Activated CD4-positive, alpha-beta T cell treated with anti-CD3 and anti-CD28 coated beads, Interleukin-2, amount 50 U/mL, for 1 hour (primary cell): Measurements from ENCODE around the gene WDR76.

Experiments
- DNase-seq: peaks from one replicate; pipeline ENCODE4 v3.0.0-alpha.2; 2020

WDR76 gene

DNA sequence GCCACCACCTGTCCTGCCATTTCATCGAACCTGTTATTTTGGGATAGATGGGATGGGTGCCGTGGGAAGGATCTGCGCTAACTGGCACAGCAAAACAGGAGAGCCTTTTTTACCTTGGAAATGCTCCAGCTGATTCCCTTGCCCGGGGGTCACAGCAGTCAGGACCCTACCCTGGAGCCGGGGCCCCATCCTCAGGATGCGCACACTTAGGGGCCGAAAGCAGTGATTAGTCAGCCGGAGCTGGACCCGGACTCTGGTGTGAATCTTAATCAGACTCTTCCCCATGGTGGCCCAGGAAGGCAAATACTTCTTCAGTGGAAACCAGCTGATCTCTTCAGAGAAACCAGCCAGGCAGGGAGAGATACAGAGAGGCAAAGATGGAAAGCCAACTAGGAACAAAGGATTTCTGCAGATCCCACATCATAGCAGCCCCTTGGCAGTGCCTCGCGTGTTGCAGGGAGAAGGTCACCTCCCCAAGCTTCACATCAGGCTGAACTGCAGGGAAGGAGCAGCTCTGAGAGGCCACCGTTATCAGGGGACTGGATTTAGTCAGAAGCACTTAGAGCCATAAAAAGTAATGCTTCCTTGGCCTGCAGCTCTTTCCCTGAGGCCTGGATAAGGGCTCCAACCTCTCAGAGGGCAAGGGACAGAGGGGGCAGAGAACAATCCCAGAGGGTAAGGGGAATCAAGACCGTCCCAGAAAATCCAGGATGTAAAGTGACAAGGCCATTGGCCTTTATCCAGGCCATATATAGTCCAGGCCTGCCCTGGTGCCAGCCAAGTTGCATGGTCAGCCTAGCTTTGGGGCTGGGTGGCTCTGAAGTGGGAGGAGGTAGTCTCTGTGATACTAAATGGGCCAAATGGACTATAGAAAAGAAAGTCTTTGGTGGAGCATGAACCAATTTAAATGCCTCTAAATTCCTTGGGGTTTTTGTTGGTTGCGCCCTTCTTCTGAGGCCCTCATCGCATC is 52.9 kb downstream of the WDR76 start:
- no peak for DNase-seq

DNA sequence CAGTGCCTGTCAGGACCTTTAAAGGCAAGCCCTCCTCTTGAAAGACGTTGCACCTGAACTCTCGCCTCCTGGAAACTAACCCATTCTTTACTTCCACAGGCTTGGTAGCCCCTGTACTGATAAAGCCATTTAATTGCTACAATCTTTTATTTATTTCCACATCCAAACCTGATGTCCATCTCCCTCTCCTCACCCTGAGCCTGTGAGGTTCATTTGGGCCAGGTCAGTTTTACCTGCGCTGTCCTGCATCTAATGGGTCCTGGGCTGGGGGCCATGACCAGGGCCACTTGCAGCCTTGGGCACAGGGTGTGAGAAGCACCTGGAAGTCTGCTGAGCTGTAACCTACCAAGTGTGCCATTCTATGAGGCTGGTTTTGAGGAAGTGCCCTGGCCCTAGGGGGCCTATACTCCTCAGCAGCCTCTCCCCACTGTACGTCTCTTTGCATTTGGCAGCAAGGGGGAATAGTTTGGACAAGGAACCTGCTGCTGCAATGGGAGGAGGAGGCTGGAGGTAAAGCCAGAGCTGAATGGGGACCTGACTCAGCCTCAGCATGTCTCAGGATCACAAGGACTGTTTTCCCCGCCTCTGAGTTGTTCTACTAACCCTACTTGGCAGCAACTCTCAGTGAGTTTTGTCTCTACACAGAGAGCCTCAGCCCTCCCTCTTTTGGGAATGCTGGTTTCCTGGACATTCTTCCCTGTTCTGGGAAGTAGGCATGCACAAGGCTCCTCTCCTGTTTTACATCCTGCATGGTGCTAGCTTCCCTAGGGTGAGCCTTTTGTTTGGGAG is 53.8 kb downstream of the WDR76 start:
- DNase-seq: no peak

DNA sequence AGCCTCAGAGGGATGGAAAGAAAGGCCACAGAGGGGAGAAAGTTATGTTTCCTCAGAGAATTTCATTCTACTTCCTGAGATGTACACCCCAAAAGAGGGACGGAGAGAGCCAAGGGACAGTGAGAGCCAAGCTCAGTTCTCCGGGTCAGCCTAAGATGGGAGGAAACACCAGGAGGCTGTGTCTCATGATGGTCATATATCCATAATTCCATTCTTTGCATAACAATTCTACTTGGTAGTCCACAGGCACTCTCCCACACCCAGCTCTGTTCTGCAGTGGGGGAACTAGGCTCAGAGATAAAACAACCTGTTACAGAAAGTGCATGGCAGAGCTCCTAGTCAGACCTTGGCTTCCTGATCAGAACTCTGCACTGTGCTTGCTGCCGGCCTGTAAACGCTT is 54.4 kb downstream of the WDR76 start:
- no peak for DNase-seq

DNA sequence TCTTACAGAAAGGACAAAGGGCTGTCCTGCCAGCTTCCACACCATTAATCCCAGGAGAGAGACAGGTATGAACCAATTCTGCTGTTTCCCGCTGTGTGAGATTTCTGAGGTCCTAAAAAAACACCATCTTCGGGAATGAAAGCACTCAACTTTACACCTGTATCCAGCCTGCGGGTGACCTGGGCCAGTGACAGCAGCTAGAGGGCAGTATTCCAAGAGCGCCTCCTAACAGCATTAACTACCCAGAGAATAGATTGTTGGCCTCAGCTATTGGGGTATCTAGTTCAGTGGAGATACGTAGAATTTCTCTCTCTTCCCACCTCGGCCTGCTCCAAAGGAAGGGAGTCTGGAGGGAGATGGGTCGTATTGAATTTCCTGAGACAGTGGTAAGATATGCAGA is 55.1 kb downstream of the WDR76 start:
- DNase-seq: no peak

DNA sequence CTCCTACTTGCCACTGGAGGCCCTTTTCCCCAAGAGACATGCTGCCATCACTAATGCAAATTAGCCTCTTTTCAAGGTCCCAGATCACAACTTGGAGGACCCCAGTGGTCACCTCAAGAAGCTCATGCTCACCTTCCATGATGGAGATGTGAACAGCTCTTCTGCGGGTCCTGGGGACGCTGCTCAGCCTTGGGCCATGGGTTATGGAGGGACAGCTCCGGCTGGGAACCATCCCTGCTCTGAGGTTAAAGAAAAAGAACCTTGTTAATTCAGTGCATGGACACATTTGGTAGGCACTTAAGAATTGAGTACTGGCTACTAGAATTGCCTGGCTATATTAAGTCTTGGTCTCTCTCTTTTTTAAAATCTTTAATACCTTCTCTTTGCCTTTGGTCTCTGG is 56.8 kb downstream of the WDR76 start:
- DNase-seq: no peak

DNA sequence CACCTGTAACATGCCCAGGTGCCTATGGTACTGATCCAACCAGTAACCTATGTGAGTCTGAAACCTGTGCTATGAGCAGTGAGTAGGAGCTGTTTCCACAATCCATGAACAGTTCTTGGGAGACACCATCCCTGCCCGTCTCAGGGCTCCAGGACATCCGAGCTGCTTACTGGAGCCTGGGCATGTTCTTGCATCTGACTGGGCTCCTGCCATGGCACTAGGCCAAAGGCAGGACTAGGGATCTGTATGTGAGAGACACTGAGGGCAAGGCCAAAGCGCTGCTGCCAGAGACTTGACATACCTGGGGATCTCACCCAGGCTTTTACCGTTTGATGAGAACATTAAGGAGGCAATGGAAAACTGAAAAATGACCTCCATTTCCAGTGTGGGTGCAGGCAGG is 59.8 kb downstream of the WDR76 start:
- DNase-seq: no peak

DNA sequence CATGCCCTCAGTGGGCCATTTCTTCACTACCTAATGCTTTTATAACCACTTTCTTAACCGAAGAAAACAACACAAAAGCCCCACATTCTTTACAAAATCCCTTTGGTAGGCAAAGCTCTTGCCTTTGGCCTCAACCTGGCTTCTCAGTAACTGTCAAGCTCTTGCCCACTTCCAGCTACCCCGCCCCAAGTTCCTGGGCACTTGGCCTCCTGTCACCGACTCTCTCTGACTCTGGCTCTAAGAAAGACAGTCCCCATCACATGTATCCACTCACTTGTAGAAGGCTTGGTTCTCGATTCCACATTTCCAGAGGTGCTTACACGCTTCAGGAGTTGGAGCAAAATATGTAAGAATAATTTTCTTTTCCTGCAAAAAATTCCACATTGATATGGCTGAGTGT is 61.1 kb downstream of the WDR76 start:
- DNase-seq: no peak

DNA sequence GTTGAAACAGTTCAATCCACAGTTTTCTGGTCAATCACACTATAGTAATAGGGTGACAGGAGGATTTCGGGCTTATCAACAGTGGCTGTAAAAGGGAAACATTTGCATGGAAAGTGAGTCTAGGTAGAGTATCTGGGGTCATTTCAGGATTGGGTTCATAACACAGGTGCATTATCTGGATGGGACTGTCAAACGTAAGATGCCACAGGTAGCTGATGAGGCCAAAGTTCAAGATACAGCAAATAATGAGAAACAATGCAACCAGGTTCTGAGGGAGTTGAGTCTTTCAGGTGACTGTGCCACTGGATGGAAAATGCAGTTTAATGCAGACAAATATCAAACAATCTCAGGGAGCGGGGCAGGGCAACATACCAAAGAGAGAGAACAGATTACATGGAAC is 62.2 kb downstream of the WDR76 start:
- no peak for DNase-seq

DNA sequence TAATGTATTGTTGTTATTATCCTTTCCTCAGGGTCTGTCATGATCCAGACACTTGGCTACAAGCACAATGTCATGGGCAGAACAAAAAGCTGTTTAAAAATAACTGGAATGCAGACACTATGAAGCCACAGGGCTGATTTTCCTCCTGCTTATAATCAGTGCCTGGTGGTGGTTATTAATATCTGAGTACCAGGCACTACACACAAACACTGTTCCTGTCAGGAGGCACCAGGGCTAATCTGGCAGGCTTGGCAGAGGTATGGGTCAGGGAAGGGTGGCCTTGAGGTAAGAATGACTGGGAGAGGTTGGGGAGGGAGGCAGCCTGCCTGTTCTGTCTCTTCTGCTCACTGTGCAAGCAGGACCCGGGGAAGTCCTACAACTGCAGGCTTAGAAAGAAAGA is 67.2 kb downstream of the WDR76 start:
- DNase-seq: no peak

DNA sequence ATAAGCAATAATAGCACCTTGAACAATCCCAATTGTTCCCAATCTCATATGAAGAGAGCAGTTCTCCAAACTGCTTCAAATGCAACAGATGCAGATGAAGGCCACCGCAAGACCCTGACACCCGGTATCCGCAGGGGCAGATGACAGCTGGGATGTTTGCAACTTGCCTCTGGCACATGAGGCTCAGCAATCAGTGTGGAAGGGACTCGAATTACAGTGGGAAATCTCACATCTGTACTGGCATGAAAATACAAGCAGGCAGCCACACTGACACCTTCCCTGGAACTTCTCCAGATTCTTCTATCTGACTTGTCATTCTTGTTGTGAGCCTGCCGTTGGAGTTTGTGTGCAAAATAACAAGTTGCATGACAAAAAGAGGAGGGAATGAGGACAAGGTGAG is 68.8 kb downstream of the WDR76 start:
- DNase-seq: no peak

DNA sequence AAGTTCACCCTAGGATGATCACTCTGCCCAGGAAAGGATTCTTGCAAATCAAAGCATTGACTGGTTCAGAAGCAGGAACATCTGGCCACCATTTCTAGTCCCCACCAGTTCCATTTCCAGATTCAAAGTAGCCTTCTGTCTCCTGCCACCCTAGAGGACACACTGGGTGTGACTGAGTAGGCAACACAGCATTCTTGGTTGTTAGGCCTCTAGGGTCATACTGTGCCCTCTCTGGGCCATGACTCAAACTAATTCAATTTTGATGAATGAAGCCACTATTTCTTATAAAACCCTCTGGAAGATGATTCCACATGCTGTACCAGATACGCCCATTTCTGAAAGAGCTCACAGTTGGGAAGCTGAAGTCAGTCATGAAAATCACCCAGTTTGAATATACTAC is 69.7 kb downstream of the WDR76 start:
- no peak for DNase-seq

DNA sequence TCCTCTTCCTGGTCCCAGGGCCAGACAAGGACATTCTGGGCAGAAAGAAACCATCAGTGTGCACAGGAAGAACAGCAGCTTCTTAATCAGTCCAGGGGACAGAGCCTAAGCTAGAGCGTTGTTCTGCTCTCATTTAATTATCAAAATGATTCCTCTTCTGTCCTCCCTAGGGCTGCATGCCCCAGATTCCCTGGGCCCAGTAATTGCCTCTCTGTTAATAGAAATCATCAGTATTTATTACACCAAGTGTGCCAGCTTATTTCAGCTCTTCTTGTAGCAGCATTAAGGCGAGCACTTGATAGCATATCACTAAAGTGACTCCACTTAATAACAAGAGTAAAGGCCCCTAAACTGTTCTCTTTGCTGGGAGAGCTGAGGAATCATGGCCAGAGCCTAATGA is 72.1 kb downstream of the WDR76 start:
- DNase-seq: no peak

DNA sequence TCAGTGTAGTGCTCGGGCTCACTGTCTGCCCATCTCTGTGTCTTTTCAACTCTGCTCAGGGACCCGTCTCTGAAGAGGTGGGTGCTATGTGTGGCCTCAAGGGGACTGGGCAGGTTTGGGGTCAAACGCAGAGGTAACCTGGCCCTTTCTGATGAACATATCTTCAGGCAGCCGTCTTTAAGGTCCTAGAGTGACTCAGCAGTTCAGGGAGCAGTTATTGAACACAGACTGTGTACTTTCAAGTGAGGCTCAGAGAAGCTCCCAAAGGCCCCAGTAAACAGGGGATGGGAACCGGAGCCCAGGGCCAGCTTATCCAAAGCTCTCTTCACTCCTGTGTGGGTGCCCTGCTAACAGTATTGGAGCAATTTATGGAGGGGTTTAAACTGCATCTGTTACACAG is 73.1 kb downstream of the WDR76 start:
- DNase-seq: no peak

DNA sequence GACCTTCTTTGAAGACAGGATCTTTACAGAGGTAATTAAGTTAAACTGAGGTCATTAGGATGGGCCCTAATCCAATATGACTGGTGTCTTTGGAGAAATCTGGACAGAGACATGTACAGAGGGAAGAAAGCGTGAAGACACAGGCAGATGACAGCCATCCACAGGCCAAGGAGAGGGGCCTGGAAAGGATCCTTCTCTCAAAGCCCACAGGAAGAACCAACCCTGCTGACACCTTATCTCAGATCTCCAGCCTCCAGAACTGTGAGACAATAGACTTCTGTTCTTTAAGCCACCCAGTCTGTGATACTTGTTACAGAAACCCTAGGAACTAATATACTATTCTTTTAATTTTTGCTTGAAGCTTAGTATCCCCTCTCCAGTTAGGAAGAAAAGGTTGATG is 74.2 kb downstream of the WDR76 start:
- no peak for DNase-seq

DNA sequence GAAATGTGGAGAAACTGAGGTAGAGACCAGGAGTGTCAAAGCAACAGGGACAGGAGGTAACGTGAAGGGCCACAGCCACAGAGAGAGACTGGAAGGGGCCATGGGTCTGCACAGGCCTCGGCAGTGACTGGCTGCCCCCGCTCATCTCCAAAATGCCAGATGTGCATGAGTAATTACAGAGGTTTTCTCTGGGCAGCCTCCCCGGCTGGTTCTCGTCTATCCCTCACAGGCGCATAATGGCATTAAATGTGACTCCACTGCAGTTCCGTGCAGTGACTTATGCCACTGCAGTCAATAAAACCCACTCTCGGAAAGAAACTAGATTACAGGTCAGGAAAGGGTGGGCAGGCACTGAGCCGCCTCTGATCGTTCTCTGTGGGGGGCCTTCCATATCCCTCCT is 74.7 kb downstream of the WDR76 start:
- no peak for DNase-seq

DNA sequence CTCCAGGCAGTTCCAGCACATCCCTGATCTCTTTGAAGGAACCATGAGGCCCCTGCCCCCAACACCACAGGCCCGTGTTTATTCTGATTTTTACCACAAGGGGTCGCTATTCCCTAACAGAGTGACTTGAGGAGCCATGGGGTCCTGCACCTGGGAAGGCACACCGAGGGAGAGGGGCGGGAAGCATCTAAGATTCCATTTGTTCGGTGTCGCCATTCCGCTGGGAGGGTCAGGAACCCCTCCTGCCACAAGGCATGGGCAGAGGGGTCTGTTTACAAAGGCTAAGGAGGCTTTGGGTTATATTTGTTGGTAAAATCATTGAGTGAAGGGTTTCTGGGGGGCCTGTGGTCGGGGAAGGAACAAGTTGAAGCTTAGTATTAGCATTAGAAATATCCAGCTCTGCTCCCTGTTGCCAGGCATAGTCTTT is 77.1 kb downstream of the WDR76 start:
- peak; percentile 31 for DNase-seq

DNA sequence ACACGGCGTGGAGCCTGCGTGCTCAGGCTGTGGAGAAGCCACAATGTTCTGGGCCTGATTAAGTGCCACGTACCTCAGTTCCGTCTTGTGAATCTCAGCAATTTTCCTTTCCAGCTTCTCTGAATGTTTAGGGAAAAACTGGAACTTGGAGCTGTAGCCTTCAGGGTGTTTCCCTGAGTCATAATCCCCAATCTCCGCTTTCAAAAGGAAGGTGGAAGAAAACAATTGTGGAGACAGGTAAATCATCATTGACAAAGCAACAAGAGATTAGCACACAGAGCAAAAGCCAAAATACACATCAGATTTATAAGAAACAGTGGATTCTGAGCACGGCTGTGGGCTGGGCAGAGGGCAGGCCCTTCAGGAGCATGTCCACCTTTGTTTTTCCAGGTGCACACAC is 79.0 kb downstream of the WDR76 start:
- no peak for DNase-seq

DNA sequence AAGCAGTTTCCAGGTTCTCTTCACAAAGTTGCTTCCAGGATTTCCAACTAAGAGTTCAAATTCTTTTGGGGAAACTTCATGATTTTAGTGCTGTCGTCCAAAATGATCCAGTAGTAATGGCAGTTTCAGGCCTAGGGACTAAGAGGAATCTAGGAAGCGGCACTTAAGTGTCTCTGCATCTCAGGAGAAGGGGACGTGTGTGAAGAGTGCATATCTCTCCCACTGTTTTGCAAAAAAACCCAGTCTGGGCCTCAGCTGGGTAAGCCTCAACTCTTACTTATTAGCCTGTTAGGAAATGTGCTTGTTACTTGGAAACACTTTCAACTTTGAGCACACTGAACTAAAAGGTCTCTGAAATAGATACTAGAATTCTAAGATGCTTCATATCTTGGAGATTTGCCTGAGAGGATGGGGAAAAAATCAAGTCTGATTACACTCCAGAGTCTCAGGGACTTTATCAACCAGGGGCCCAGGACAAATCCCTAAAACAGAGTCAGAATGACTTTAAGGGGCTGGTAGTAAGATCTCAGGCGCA is 81.8 kb downstream of the WDR76 start:
- no peak for DNase-seq

DNA sequence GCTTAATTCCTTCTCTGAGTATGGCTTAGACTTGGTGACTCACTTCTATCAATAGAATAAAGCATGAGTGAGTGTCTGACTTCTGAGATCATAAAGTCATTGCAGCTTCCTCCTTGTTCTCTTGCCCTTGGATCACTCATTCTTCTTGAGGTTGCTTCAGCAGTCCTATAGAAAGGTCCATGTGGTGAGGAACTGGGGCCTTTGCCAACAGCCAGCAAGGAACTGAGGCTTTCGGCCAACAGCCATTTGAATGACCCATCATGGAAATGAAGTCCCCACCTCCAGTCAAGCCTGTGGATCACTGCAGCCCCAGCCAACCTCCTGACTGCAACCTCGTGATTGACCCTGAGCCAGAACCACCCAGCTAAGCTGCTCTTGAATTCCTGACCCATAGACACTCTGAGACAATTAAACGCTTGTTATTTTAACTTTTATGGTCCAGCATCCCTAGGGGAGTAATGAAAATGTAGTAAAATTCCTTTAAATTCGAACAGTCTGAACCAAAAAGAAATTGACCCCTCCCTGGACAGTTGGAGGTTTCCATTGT is 84.5 kb downstream of the WDR76 start:
- no peak for DNase-seq

DNA sequence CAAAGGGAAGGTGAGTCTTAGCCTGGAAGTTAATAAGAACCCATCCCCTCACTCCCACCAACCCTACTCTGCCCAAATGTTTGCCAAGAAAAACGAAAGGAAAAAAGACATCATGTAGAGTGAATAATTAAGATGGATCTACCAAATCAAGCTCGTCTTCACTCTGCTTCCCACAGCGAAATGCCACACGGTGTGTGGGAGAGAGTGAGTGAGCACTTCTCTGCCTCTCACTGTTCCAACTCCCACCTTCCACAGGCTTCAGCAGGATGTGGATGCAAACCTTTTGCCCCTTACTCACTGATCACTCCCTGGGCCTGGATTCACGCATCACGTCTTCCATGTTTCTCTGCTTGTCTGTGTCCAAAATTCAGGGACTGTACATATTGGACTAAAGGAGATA is 85.4 kb downstream of the WDR76 start:
- DNase-seq: no peak

DNA sequence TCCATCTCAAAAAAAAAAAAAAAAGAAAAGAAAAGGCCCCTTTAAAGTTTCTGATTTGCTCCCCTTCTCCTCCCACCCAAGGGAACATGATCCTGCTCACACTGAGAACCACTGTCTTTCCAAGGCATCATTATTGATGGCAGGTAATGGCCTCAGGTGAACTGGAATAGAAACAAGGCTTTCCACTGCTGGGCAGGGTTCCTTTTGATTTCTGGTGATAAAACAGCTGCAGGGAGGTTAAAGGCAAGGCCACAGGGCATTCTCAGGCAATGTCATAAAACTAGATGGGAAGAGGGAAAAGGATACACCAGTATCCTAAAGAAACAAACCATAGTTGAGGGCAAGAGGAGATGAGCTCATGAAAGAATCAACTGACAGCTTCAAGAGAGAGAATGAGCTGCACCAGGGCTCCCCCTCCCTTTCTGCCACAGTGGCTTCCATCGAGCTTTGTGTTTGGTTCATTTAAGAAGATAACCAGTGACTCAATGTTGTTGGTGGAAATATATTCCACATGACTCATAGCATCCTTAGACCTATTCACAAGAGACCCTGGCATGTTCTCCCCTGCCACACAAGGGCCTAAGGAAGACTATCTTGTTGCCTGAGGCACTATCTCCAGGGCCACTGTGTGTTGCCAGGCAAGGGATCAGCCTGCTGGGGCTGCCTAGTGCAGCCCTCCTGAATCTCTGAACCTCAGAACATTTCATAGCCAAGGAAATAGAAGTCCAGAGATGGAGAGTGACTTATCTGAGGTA is 86.4 kb downstream of the WDR76 start:
- DNase-seq: no peak

DNA sequence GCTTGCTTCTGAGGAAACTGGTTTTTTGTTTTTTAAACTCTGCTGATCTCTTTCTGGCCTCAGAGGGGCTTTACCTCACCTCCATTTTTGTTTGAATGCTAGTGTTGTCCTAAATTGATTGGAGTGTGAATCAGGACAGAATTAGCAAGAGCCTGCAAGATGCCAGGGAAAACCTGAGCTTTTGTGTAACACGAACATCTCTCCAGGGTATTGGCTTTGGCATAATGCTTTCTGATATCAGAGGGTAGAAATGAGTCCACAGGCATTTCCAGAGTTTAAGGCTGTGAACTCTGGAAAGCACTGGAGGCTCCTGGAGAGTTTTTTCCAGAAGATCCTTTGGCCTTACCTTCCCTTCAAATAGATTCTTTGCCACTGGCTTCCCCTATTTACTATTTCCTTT is 87.1 kb downstream of the WDR76 start:
- no peak for DNase-seq
